ENCODE measurements around the gene ZNF217. TPM values are rescaled to one million over a fixed set of nuclear protein-coding genes. Genes with fewer than 3 reads are reported as not detected.
"Not testable (repeated sequence)": the region's sequence is repeated elsewhere in the genome, so short reads cannot be mapped to it uniquely, and the experiment has no call there.

Gene ZNF217
- total RNA-seq, 1 experiment from 2014 or later: 33.8 TPM

GRCh38 chr20:53555081-53555480 is 38.6 kb downstream of the ZNF217 start:
- no TSS peak for BruUV-seq (replicated peaks)
- intact Hi-C loops (cut with micrococcal nuclease): no loop called here
- POLR2A ChIA-PET: no interaction called here
- Histone ChIP-seq H3K79me2 (ENCODE audit: insufficient read depth, low read length) (no peaks in the 10 kb centered on the region), H3K9me2 (ENCODE audit: insufficient read depth) (no peaks in the 10 kb centered on the region), H2AFZ (ENCODE audit: low read depth, low read length, poor library complexity, severe bottlenecking) (no peak overlapping the region), H3K4me1 (ENCODE audit: control insufficient read depth in 1 of 2, insufficient read depth in 2 of 2, low read length in 2 of 2) (no peaks in the 10 kb centered on the region), H3K9ac (ENCODE audit: low read length) (no peak overlapping the region), H3K27me3 (ENCODE audit: insufficient read depth, low read length) (no peaks in the 10 kb centered on the region), H3K27ac (ENCODE audit: low read depth, low read length) (no peak overlapping the region), H3K4me2 (ENCODE audit: low read length) (no peak overlapping the region), H3K36me3 (ENCODE audit: control insufficient read depth in 1 of 2, insufficient read depth in 2 of 2, low read length in 2 of 2) (no peaks in the 10 kb centered on the region), H3K9me3 (ENCODE audit: control insufficient read depth in 1 of 2, insufficient read depth in 1 of 2, low read depth in 1 of 2, low read length in 2 of 2) (no peaks in the 10 kb centered on the region), H4K20me1 (ENCODE audit: insufficient read depth) (no peaks in the 10 kb centered on the region), H3K4me3 (replicated peaks in 1 of 2; ENCODE audit: low read depth in 1 of 2, low read length in 2 of 2) (no peak overlapping the region)
- RAD21 ChIA-PET (ENCODE audit: low non-redundant PET in 1 of 2, low total read pairs in 2 of 2, uncharacterized antibody in 2 of 2, unreplicated experiment in 2 of 2): interaction anchor here in 1 of 2 experiments (1.1 kb wide), 1 partner anchor 385 kb away, joined by 4 read pairs; no protein-coding TSS in a partner anchor
- TF ChIP-seq EGR1 (IDR thresholded peaks at IDR 0.05; ENCODE audit: low read depth): no peak
- no peak for TF ChIP-seq TCF7L2 (IDR thresholded peaks at IDR 0.05; ENCODE audit: borderline replicate concordance, extremely low read depth, insufficient read depth, insufficient read length)
- ATAC-seq (no peak), DNase-seq (ENCODE audit: low read depth, low spot score) (no peak)
- CTCF ChIA-PET: no interaction called here

GRCh38 chr20:53552572-53552893 is 41.1 kb downstream of the ZNF217 start:
- H3K27me3 ChIP-seq (ENCODE audit: insufficient read depth, low read length); H2AFZ ChIP-seq (ENCODE audit: low read depth, low read length, poor library complexity, severe bottlenecking); H3K4me1 ChIP-seq (ENCODE audit: control insufficient read depth in 1 of 2, insufficient read depth in 2 of 2, low read length in 2 of 2); POLR2A ChIA-PET; H3K9ac ChIP-seq (ENCODE audit: low read length); H3K79me2 ChIP-seq (ENCODE audit: insufficient read depth, low read length); H4K20me1 ChIP-seq (ENCODE audit: insufficient read depth); intact Hi-C loops (cut with micrococcal nuclease); ATAC-seq; H3K9me2 ChIP-seq (ENCODE audit: insufficient read depth); H3K27ac ChIP-seq (ENCODE audit: low read depth, low read length); RAD21 ChIA-PET (ENCODE audit: low non-redundant PET in 1 of 2, low total read pairs in 2 of 2, uncharacterized antibody in 2 of 2, unreplicated experiment in 2 of 2); DNase-seq (ENCODE audit: low read depth, low spot score); H3K4me2 ChIP-seq (ENCODE audit: low read length); H3K4me3 ChIP-seq (replicated peaks in 1 of 2; ENCODE audit: low read depth in 1 of 2, low read length in 2 of 2); H3K9me3 ChIP-seq (ENCODE audit: control insufficient read depth in 1 of 2, insufficient read depth in 1 of 2, low read depth in 1 of 2, low read length in 2 of 2); BruUV-seq (replicated peaks); CTCF ChIA-PET; H3K36me3 ChIP-seq (ENCODE audit: control insufficient read depth in 1 of 2, insufficient read depth in 2 of 2, low read length in 2 of 2): not testable (repeated sequence)

GRCh38 chr20:53551719-53552571 is 41.7 kb downstream of the ZNF217 start:
- intact Hi-C loops (cut with micrococcal nuclease): not testable (repeated sequence)

More at GRCh38 chr20:53551719-53552571, 41.7 kb downstream of the ZNF217 start:
- RAD21 ChIA-PET (ENCODE audit: low non-redundant PET in 1 of 2, low total read pairs in 2 of 2, uncharacterized antibody in 2 of 2, unreplicated experiment in 2 of 2); H3K9me2 ChIP-seq (ENCODE audit: insufficient read depth); DNase-seq (ENCODE audit: low read depth, low spot score); H2AFZ ChIP-seq (ENCODE audit: low read depth, low read length, poor library complexity, severe bottlenecking); H3K9ac ChIP-seq (ENCODE audit: low read length); H3K79me2 ChIP-seq (ENCODE audit: insufficient read depth, low read length); H3K27me3 ChIP-seq (ENCODE audit: insufficient read depth, low read length); H3K36me3 ChIP-seq (ENCODE audit: control insufficient read depth in 1 of 2, insufficient read depth in 2 of 2, low read length in 2 of 2); H3K9me3 ChIP-seq (ENCODE audit: control insufficient read depth in 1 of 2, insufficient read depth in 1 of 2, low read depth in 1 of 2, low read length in 2 of 2); H3K4me1 ChIP-seq (ENCODE audit: control insufficient read depth in 1 of 2, insufficient read depth in 2 of 2, low read length in 2 of 2); H3K4me3 ChIP-seq (replicated peaks in 1 of 2; ENCODE audit: low read depth in 1 of 2, low read length in 2 of 2); ATAC-seq; H4K20me1 ChIP-seq (ENCODE audit: insufficient read depth); POLR2A ChIA-PET; H3K4me2 ChIP-seq (ENCODE audit: low read length); BruUV-seq (replicated peaks); H3K27ac ChIP-seq (ENCODE audit: low read depth, low read length): not testable (repeated sequence)
- CTCF ChIA-PET: interaction anchor here (1.2 kb wide), 1 partner anchor 386 kb away, joined by 6 read pairs; no protein-coding TSS in a partner anchor
